H1 (cell line): ENCODE results near the gene RHBG. TPM values are rescaled to one million over a fixed set of nuclear protein-coding genes. Genes with fewer than 3 reads are reported as not detected.

Source experiments
- CTCF ChIA-PET: fragments of 300-600 bp; sonication (Branson Sonifier 250); formaldehyde crosslinking; loops from one replicate; lab custom pipeline; 2021; ENCODE audit not compliant: partially characterized antibody; lab: Charles Lee
- POLR2A ChIA-PET: fragments of 300-600 bp; sonication (Branson Sonifier 250); formaldehyde crosslinking; loops from one replicate; lab custom pipeline; 2021; ENCODE audit warnings: inconsistent platforms; ENCODE audit not compliant: partially characterized antibody; lab: Charles Lee
- DNase-seq, 2 experiments: peaks; one replicate each; pipeline versions ENCODE4 v3.0.0 to v3.0.0-alpha.2; 2010 to 2022; ENCODE audit warnings: low spot score in 2 of 2, low read depth in 1 of 2, mixed read lengths in 1 of 2
- FAIRE-seq: peaks from 2 replicates; lab custom pipeline; 2011; peaks lifted over from hg19 to GRCh38; lab: Jason Lieb, UNC
- H2AFZ ChIP-seq: 2 replicates; pipeline ENCODE4 v1.8.1; 2012; ENCODE audit warnings: low read length, inconsistent platforms
- H2AK5ac ChIP-seq: 2 replicates; pipeline ENCODE4 v1.6.1; 2013; ENCODE audit warnings: low read depth, low read length
- H2BK120ac ChIP-seq: replicated peaks from 2 replicates; pipeline ENCODE3; 2013; ENCODE audit warnings: low read depth, low read length, inconsistent platforms
- H2BK12ac ChIP-seq: 2 replicates; pipeline ENCODE4 v1.6.1; 2013; ENCODE audit warnings: low read depth, low read length
- H2BK15ac ChIP-seq: 2 replicates; pipeline ENCODE4 v1.6.1; 2013; ENCODE audit warnings: low read length
- H2BK20ac ChIP-seq: 2 replicates; pipeline ENCODE4 v1.6.1; 2013; ENCODE audit warnings: low read length
- H2BK5ac ChIP-seq: 2 replicates; pipeline ENCODE4 v1.6.1; 2013; ENCODE audit warnings: low read depth, low read length
- H3K14ac ChIP-seq: 2 replicates; pipeline ENCODE4 v1.6.1; 2013; ENCODE audit warnings: inconsistent platforms; ENCODE audit not compliant: insufficient read length
- H3K18ac ChIP-seq: 2 replicates; pipeline ENCODE4 v1.6.1; 2013; ENCODE audit warnings: low read length; ENCODE audit errors: extremely low read depth
- H3K23ac ChIP-seq: 2 replicates; pipeline ENCODE4 v1.6.1; 2013; ENCODE audit warnings: inconsistent platforms; ENCODE audit not compliant: insufficient read length
- H3K23me2 ChIP-seq: 2 replicates; pipeline ENCODE4 v1.6.1; 2013; ENCODE audit warnings: low read depth, low read length
- H3K27ac ChIP-seq: 2 replicates; pipeline ENCODE4 v1.6.1; 2011; ENCODE audit warnings: low read depth, low read length, inconsistent platforms
- H3K27me3 ChIP-seq, 4 experiments: replicated peaks in 1 of 4; 1 replicate in 1 of 4; 2 replicates in 3 of 4; pipeline versions ENCODE4 v1.6.1 to v1.8.1; 2011 to 2013; ENCODE audit warnings: low read length in 3 of 4, mild to moderate bottlenecking in 3 of 4, inconsistent platforms in 2 of 4, mixed read lengths in 2 of 4, moderate library complexity in 1 of 4; ENCODE audit not compliant: control insufficient read depth in 3 of 4, insufficient read depth in 3 of 4; ENCODE audit errors: extremely low read depth in 1 of 4
- H3K36me3 ChIP-seq, 4 experiments: 2 replicates each; pipeline versions ENCODE4 v1.6.1 to v1.8.1; 2011 to 2013; ENCODE audit warnings: mild to moderate bottlenecking in 4 of 4, low read length in 3 of 4, moderate library complexity in 2 of 4, control low read depth in 1 of 4, inconsistent platforms in 1 of 4; ENCODE audit not compliant: insufficient read depth in 4 of 4, control insufficient read depth in 2 of 4
- H3K4ac ChIP-seq: replicated peaks from 2 replicates; pipeline ENCODE3; 2013; ENCODE audit warnings: low read length, low read depth, mixed read lengths, inconsistent platforms; ENCODE audit not compliant: insufficient read length
- H3K4me1 ChIP-seq, 4 experiments: replicated peaks in 1 of 4; 1 replicate in 1 of 4; 2 replicates in 3 of 4; pipeline versions ENCODE4 v1.6.1 to v1.8.1; 2011 to 2013; ENCODE audit warnings: low read length in 3 of 4, inconsistent platforms in 2 of 4, mixed read lengths in 1 of 4; ENCODE audit not compliant: insufficient read depth in 4 of 4, control insufficient read depth in 3 of 4
- H3K4me2 ChIP-seq, 2 experiments: 2 replicates each; pipeline versions ENCODE4 v1.6.1 to v1.8.1; 2011 to 2013; ENCODE audit warnings: low read depth in 2 of 2, low read length in 2 of 2, control low read depth in 1 of 2, inconsistent platforms in 1 of 2, mild to moderate bottlenecking in 1 of 2; ENCODE audit not compliant: insufficient read depth in 1 of 2
- H3K4me3 ChIP-seq, 4 experiments: fragments of 200-600, 300-600 bp in 1 of 4; sonication (generic), shearing (Covaris generic), sonication (Bioruptor Twin) in 1 of 4; 2 replicates each; pipeline versions ENCODE4 v1.5.1 to v1.8.1; 2011 to 2016; ENCODE audit warnings: low read length in 4 of 4, low read depth in 3 of 4, control low read depth in 2 of 4, inconsistent platforms in 2 of 4, mild to moderate bottlenecking in 2 of 4, mixed read lengths in 1 of 4, moderate library complexity in 1 of 4; ENCODE audit not compliant: insufficient read depth in 2 of 4; ENCODE audit errors: extremely low read depth in 1 of 4
- H3K56ac ChIP-seq: replicated peaks from 2 replicates; pipeline ENCODE3; 2013; ENCODE audit warnings: low read depth, mild to moderate bottlenecking, mixed read lengths, low read length, inconsistent platforms; ENCODE audit not compliant: insufficient read length
- H3K79me1 ChIP-seq: 2 replicates; pipeline ENCODE4 v1.6.1; 2013; ENCODE audit warnings: low read depth, low read length, control low read depth
- H3K79me2 ChIP-seq, 2 experiments: 2 replicates each; pipeline versions ENCODE4 v1.6.1 to v1.8.1; 2012 to 2013; ENCODE audit warnings: low read length in 2 of 2, mild to moderate bottlenecking in 2 of 2, inconsistent platforms in 1 of 2; ENCODE audit not compliant: insufficient read depth in 2 of 2, control insufficient read depth in 1 of 2
- H3K9ac ChIP-seq, 4 experiments: replicated peaks in 1 of 4; 1 replicate in 1 of 4; 2 replicates in 3 of 4; pipeline versions ENCODE4 v1.6.1 to v1.8.1; 2011 to 2013; ENCODE audit warnings: low read depth in 3 of 4, low read length in 3 of 4, control low read depth in 2 of 4, mild to moderate bottlenecking in 2 of 4, moderate library complexity in 2 of 4, inconsistent platforms in 1 of 4; ENCODE audit errors: extremely low read depth in 1 of 4
- H3K9me3 ChIP-seq, 2 experiments: 2 replicates each; pipeline versions ENCODE4 v1.6.1 to v1.8.1; 2012 to 2013; ENCODE audit warnings: mild to moderate bottlenecking in 2 of 2, moderate library complexity in 2 of 2, control low read depth in 1 of 2, inconsistent platforms in 1 of 2, low read depth in 1 of 2, low read length in 1 of 2, mixed read lengths in 1 of 2; ENCODE audit not compliant: insufficient read depth in 2 of 2
- H4K20me1 ChIP-seq, 2 experiments: replicated peaks in 1 of 2; 2 replicates each; pipeline versions ENCODE3 to v1.8.1; 2011 to 2013; ENCODE audit warnings: inconsistent platforms in 2 of 2, low read length in 2 of 2, mild to moderate bottlenecking in 1 of 2; ENCODE audit not compliant: insufficient read depth in 2 of 2, control insufficient read depth in 1 of 2
- H4K5ac ChIP-seq: 2 replicates; pipeline ENCODE4 v1.6.1; 2013; ENCODE audit warnings: low read length, low read depth, mixed read lengths, inconsistent platforms; ENCODE audit not compliant: insufficient read length
- H4K8ac ChIP-seq: 2 replicates; pipeline ENCODE4 v1.8.0; 2013; ENCODE audit warnings: mild to moderate bottlenecking, moderate library complexity, low read length, inconsistent platforms; ENCODE audit not compliant: insufficient read depth; ENCODE audit errors: extremely low read depth
- H4K91ac ChIP-seq: replicated peaks from 2 replicates; pipeline ENCODE3; 2013; ENCODE audit warnings: low read length, mixed read lengths, inconsistent platforms; ENCODE audit not compliant: insufficient read length
- BRCA1 ChIP-seq: IDR thresholded peaks from 2 replicates; pipeline ENCODE4 v1.6.1; 2012; ENCODE audit warnings: low read depth, low read length, improper control_type of control experiment
- CBX5 ChIP-seq: fragments of 300-800, 300-1000 bp; sonication (generic); IDR thresholded peaks from 2 replicates; pipeline ENCODE4 v1.7.1; 2016; ENCODE audit warnings: antibody characterized with exemption, low read length, low read depth
- CBX8 ChIP-seq: fragments of 300-800, 300-1000 bp; sonication (generic); IDR thresholded peaks from 2 replicates; pipeline ENCODE4 v1.7.1; 2016; ENCODE audit warnings: low read depth, low read length, borderline replicate concordance
- GABPA ChIP-seq: IDR thresholded peaks from 2 replicates; pipeline ENCODE4 v1.6.1; 2011; ENCODE audit warnings: mild to moderate bottlenecking, low read length, moderate library complexity, borderline replicate concordance; ENCODE audit not compliant: insufficient read depth
- POU5F1 ChIP-seq: IDR thresholded peaks from 2 replicates; pipeline ENCODE4 v1.6.1; 2011; ENCODE audit warnings: low read depth, mild to moderate bottlenecking, low read length, moderate library complexity
- SIN3A ChIP-seq, 2 experiments: IDR thresholded peaks in 1 of 2; conservative IDR thresholded peaks in 1 of 2; 2 replicates each; pipeline ENCODE4 v1.6.1; 2011 to 2012; ENCODE audit warnings: low read length in 2 of 2, improper control_type of control experiment in 1 of 2, low read depth in 1 of 2, mild to moderate bottlenecking in 1 of 2
- SP4 ChIP-seq: IDR thresholded peaks from 2 replicates; pipeline ENCODE4 v1.6.1; 2012; ENCODE audit warnings: low read length, inconsistent platforms
- ZNF274 ChIP-seq: IDR thresholded peaks from 2 replicates; pipeline ENCODE4 v1.7.0; 2012; ENCODE audit warnings: low read length, borderline replicate concordance; ENCODE audit errors: extremely low read depth
- WGBS, 2 experiments: shearing (Covaris generic) in 1 of 2; methylation state at CpG; one replicate each; pipeline versions ENCODE4 v1.1.6 to v1.1.7; 2013 to 2015; ENCODE audit warnings: low lambda C conversion rate in 2 of 2, mixed read lengths in 2 of 2, inconsistent platforms in 1 of 2, low coverage in 1 of 2, missing lambda C conversion rate in 1 of 2; ENCODE audit not compliant: insufficient replicate concordance in 2 of 2, insufficient coverage in 1 of 2, insufficient read length in 1 of 2; ENCODE audit errors: extremely low coverage in 1 of 2, missing lambda C conversion rate in 1 of 2; 5-methylcytosine and 5-hydroxymethylcytosine counted together
- polyA plus RNA-seq, 7 experiments: library from polyadenylated mRNA; depleted of rRNA in 3 of 7; stranded (reverse) in 5 of 7; unstranded in 2 of 7; fragments of >200 nt in 5 of 7; fragments of 200-250 nt in 2 of 7; gene quantifications; 1 replicate in 5 of 7; 2 replicates in 1 of 7; 4 replicates in 1 of 7; pipeline versions ENCODE4 v1.2.1 to v1.2.3, GENCODE V29; 2011 to 2013; ENCODE audit warnings: missing spikeins in 2 of 7, mixed read lengths in 2 of 7
- total RNA-seq: library from RNA; stranded (reverse); fragmentation: NEBNext Ultra II Directional; extraction: Animal tissue kit (Norgen Biotek cat#: 25700); gene quantifications from 2 replicates; pipeline ENCODE4 v1.2.1, GENCODE V29; 2021

Gene RHBG
- total and polyA plus RNA-seq, 2 of the 8 experiments (the other 6 are each of a cell fraction or from before 2014, with no cell fraction given), result 2.6 to 2.7 TPM

- no peaks in the 10 kb centered on the region for H3K27me3 ChIP-seq
- CTCF ChIA-PET, result interaction anchor here (0.6 to 19.9 kb wide), 13 partner anchors 9 to 282 kb away, joined by 3 to 574 read pairs (median 4); no protein-coding TSS in a partner anchor
- H3K79me1 ChIP-seq, result no peaks in the 10 kb centered on the region
- no peaks in the 10 kb centered on the region for H3K79me2 ChIP-seq
- H4K5ac ChIP-seq, result no peak overlapping the region
- no peak overlapping the region for H2BK15ac ChIP-seq
- no peak overlapping the region for H3K9ac ChIP-seq
- no peak overlapping the region for H2BK20ac ChIP-seq
- H3K23ac ChIP-seq, result no peak overlapping the region
- TF ChIP-seq ZNF274 (no peak), CBX5 (no peak), SP4 (no peak), POU5F1 (no peak), SIN3A (conservative IDR thresholded peaks at IDR 0.05 in 1 of 2, IDR thresholded peaks at IDR 0.05 in 1 of 2; ENCODE audit: low read depth in 1 of 2, low read length in 2 of 2) (no peak), GABPA (no peak), CBX8 (no peak), BRCA1 (no peak)
- no peak overlapping the region for H3K4me3 ChIP-seq
- POLR2A ChIA-PET, result interaction anchor here (0.8 to 1.8 kb wide), 5 partner anchors 10 to 213 kb away, joined by 3 to 5 read pairs (median 3); partner anchors contain the start of genes NAXE and RHBG
- H3K4me1 ChIP-seq, result peaks cover 0 to 4% (median 2%) of the 10 kb centered on the region in 4 experiments; a peak in 4 of 7 replicates
- H3K56ac ChIP-seq, result no peak overlapping the region
- H4K91ac ChIP-seq, result no peak overlapping the region
- no peak overlapping the region for H2BK120ac ChIP-seq
- no peaks in the 10 kb centered on the region for H3K23me2 ChIP-seq
- no peaks in the 10 kb centered on the region for H4K20me1 ChIP-seq
- H4K8ac ChIP-seq, result no peak overlapping the region
- no peak overlapping the region for H2BK5ac ChIP-seq
- H3K36me3 ChIP-seq, result no peaks in the 10 kb centered on the region
- no peaks in the 10 kb centered on the region for H3K9me3 ChIP-seq
- no peak overlapping the region for H3K18ac ChIP-seq
- no peak overlapping the region for H3K4ac ChIP-seq
- H2AK5ac ChIP-seq, result no peak overlapping the region
- no peak overlapping the region for H3K14ac ChIP-seq
- DNase-seq, result no peak
- H3K27ac ChIP-seq, result no peak overlapping the region
- WGBS, 2 experiments, result 87% methylated on average over 5 of the region's 6 CpGs; no CpG with 5 or more reads in 1 of the 2 experiments
- H3K4me2 ChIP-seq, result no peak overlapping the region
- H2BK12ac ChIP-seq, result no peak overlapping the region
- FAIRE-seq, result no peak
- H2AFZ ChIP-seq, result no peak overlapping the region
These were observed 9.5 kb downstream of the RHBG start for GRCh38 chr1:156378557-156378956.
